A673 (cell line): ENCODE results near the gene MBOAT7.

Experiments
- CTCF ChIP-seq: fragments of 300-800, 200-600 bp; sonication (generic); conservative IDR thresholded peaks from 2 replicates; pipeline ENCODE4 v1.5.1; 2017; ENCODE audit warnings: low read depth, mild to moderate bottlenecking, antibody characterized with exemption, low read length, moderate library complexity, mixed read lengths
- EZH2 ChIP-seq: fragments of 200-600 bp; sonication (generic); IDR thresholded peaks from 2 replicates; pipeline ENCODE4 v1.6.1; 2017; ENCODE audit warnings: borderline replicate concordance, low read depth, mild to moderate bottlenecking, mixed read lengths, antibody characterized with exemption, low read length; ENCODE audit not compliant: poor library complexity, severe bottlenecking

- TF ChIP-seq EZH2 (no peak), CTCF (no peak)
These were observed 65.7 kb downstream of the MBOAT7 start for GRCh38 chr19:54123682-54124081.
